Measurements from ENCODE around the gene DDR2. TPM values are rescaled to one million over a fixed set of nuclear protein-coding genes. Genes with fewer than 3 reads are reported as not detected.

Gene DDR2
- polyA plus RNA-seq, 3 donors = 0.07 TPM; not detected in 2

DNA sequence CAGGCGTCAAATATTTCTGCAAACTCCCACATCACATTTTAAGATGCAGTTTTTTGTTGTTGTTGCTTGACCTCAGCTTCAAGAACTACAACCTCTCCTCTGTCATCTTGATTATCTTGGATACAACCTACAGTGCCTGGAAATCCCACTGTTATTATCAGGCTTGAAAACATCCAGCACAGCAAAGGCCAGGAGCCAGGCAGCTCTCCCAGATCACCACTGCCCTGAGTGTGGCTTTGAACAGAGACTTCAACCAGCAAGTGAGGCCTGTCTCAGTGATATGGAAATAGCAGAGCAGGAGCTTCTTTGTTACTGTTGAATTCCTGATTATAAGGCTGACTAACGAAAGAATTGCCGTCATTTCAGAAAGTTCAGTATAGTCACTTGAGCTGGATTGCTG, 200.2 kb downstream of the DDR2 start:
- H3K36me3 Mint-ChIP-seq = no peaks in the 10 kb centered on the region
- Histone ChIP-seq H2AFZ (ENCODE audit: insufficient read depth, low read depth, low read length, poor library complexity, severe bottlenecking) (no peak overlapping the region), H3K9ac (ENCODE audit: insufficient read depth, low read length, poor library complexity, severe bottlenecking) (no peak overlapping the region), H3K36me3 (replicated peaks in 1 of 2; ENCODE audit: control insufficient read depth in 1 of 2, insufficient read depth in 2 of 2, low read length in 2 of 2) (no peaks in the 10 kb centered on the region), H3K79me2 (ENCODE audit: insufficient read depth, low read length) (no peaks in the 10 kb centered on the region), H4K20me1 (ENCODE audit: insufficient read depth, low read length) (no peaks in the 10 kb centered on the region), H3K4me1 (ENCODE audit: control insufficient read depth in 1 of 2, insufficient read depth in 2 of 2, low read length in 2 of 2) (no peaks in the 10 kb centered on the region), H3K9me3 (replicated peaks in 1 of 2; ENCODE audit: control insufficient read depth in 1 of 2, insufficient read depth in 1 of 2, low read length in 2 of 2) (no peaks in the 10 kb centered on the region), H3K27ac (ENCODE audit: low read depth in 1 of 2, low read length in 2 of 2) (no peak overlapping the region), H3K4me3 (replicated peaks in 1 of 3; ENCODE audit: low read depth in 2 of 3, low read length in 3 of 3) (no peak overlapping the region), H3K27me3 (ENCODE audit: control insufficient read depth in 2 of 2, insufficient read depth in 2 of 2, low read length in 2 of 2) (no peaks in the 10 kb centered on the region), H3K4me2 (replicated peaks; ENCODE audit: extremely low read depth, low read length, poor library complexity, severe bottlenecking) (no peak overlapping the region)
- intact Hi-C loops (cut with micrococcal nuclease) = no loop called here
- no peak for DNase-seq
- peaks cover 0 to 11% (median 5%) of the 10 kb centered on the region in 3 donors for H3K27me3 Mint-ChIP-seq (ENCODE audit: low read depth in 3 of 3)
- H3K4me1 Mint-ChIP-seq = no peaks in the 10 kb centered on the region
- H3K9me3 Mint-ChIP-seq = peaks cover 0 to 6% (median 5%) of the 10 kb centered on the region in 7 donors
- TF ChIP-seq CTCF (IDR thresholded peaks at IDR 0.05) = no peak
- WGBS (ENCODE audit: insufficient coverage) = no CpG with 5 or more reads among the region's 3 CpGs
- no peak overlapping the region for H3K27ac Mint-ChIP-seq
- no peak overlapping the region for H3K4me3 Mint-ChIP-seq

- no peak overlapping the region for H3K27ac ChIP-seq (ENCODE audit: low read depth in 1 of 2, low read length in 2 of 2)
- no peak overlapping the region for H3K4me3 ChIP-seq (replicated peaks in 1 of 3; ENCODE audit: low read depth in 2 of 3, low read length in 3 of 3)
- peaks cover 13 to 15% of the 10 kb centered on the region in 2 donors for H3K9me3 ChIP-seq (replicated peaks in 1 of 2; ENCODE audit: control insufficient read depth in 1 of 2, insufficient read depth in 1 of 2, low read length in 2 of 2)
- no peaks in the 10 kb centered on the region for H3K4me1 ChIP-seq (ENCODE audit: control insufficient read depth in 1 of 2, insufficient read depth in 2 of 2, low read length in 2 of 2)
- no peaks in the 10 kb centered on the region for H3K36me3 Mint-ChIP-seq
- no peak overlapping the region for H3K9ac ChIP-seq (ENCODE audit: insufficient read depth, low read length, poor library complexity, severe bottlenecking)
- H3K4me3 Mint-ChIP-seq = no peak overlapping the region
- no peaks in the 10 kb centered on the region for H3K79me2 ChIP-seq (ENCODE audit: insufficient read depth, low read length)
- no peak overlapping the region for H2AFZ ChIP-seq (ENCODE audit: insufficient read depth, low read depth, low read length, poor library complexity, severe bottlenecking)
- no peak for DNase-seq
- no peaks in the 10 kb centered on the region for H3K27me3 ChIP-seq (ENCODE audit: control insufficient read depth in 2 of 2, insufficient read depth in 2 of 2, low read length in 2 of 2)
- intact Hi-C loops (cut with micrococcal nuclease) = no loop called here
- H4K20me1 ChIP-seq (ENCODE audit: insufficient read depth, low read length) = no peaks in the 10 kb centered on the region
- no peaks in the 10 kb centered on the region for H3K4me1 Mint-ChIP-seq
- WGBS (ENCODE audit: insufficient coverage) = 77% methylated on average over 2 of the region's 3 CpGs
- peaks cover 2 to 8% (median 4%) of the 10 kb centered on the region in 3 donors for H3K27me3 Mint-ChIP-seq (ENCODE audit: low read depth in 3 of 3)
- no peak overlapping the region for H3K27ac Mint-ChIP-seq
- H3K4me2 ChIP-seq (replicated peaks; ENCODE audit: extremely low read depth, low read length, poor library complexity, severe bottlenecking) = no peak overlapping the region
- H3K36me3 ChIP-seq (replicated peaks in 1 of 2; ENCODE audit: control insufficient read depth in 1 of 2, insufficient read depth in 2 of 2, low read length in 2 of 2) = no peaks in the 10 kb centered on the region
- TF ChIP-seq CTCF (IDR thresholded peaks at IDR 0.05) = no peak
- H3K9me3 Mint-ChIP-seq = peaks cover 10 to 25% (median 18%) of the 10 kb centered on the region in 7 donors
Observed at GRCh38 chr1:162835157-162835899, 203.1 kb downstream of the DDR2 start.

Small RNAs within 50 kb of the gene (small RNA-seq; reads per million reads assigned to genes)
- gene RN7SL861P (ENCODE audit: insufficient read length, low read depth) = not detected

Other genes with a start within 250 kb of the DDR2 start
- gene SH2D1B, start 220.3 kb upstream of the DDR2 start, polyA plus RNA-seq = 1 to 10 TPM in 2 of 3 donors, under 1 TPM in 1; 0.88 to 2.9 (median 1.7) TPM
- 10 to 100 TPM; 14.9 to 38.2 (median 27.7) TPM for gene UHMK1, start 134.6 kb upstream of the DDR2 start, polyA plus RNA-seq
- 1 to 10 TPM; 2.8 to 7.2 (median 5.9) TPM for gene UAP1, start 70.7 kb upstream of the DDR2 start, polyA plus RNA-seq
- gene HSD17B7, start 158.2 kb downstream of the DDR2 start, polyA plus RNA-seq = 10 to 100 TPM; 11.6 to 15.4 (median 11.9) TPM
- gene CCDC190, start 228.7 kb downstream of the DDR2 start, polyA plus RNA-seq = not detected

All from CD14-positive monocyte (primary cell).